ENCODE results near the gene LAMC3.

Gene LAMC3

GRCh38 chr9:131008909-131009618 is at the start of gene LAMC3:
Gene LAMC3, plus strand, starts transcription at chr9:131009174. Its CDS starts 41 bp downstream, at chr9:131009215.
- DNase-seq (ENCODE audit: low read depth), result no peak

- DNase-seq (ENCODE audit: low read depth), result no peak
Observed at GRCh38 chr9:130959809-130960334, 49.1 kb upstream of the LAMC3 start.

GRCh38 chr9:130960522-130961378 is 48.2 kb upstream of the LAMC3 start:
- DNase-seq (ENCODE audit: low read depth), result no peak

- DNase-seq (ENCODE audit: low read depth), result no peak
Observed at GRCh38 chr9:130961511-130962300, 47.3 kb upstream of the LAMC3 start.

- DNase-seq (ENCODE audit: low read depth), result no peak
Observed at GRCh38 chr9:130962418-130963316, 46.3 kb upstream of the LAMC3 start.

- no peak for DNase-seq (ENCODE audit: low read depth)
Observed at GRCh38 chr9:130963337-130963908, 45.6 kb upstream of the LAMC3 start.

- no peak for DNase-seq (ENCODE audit: low read depth)
Observed at GRCh38 chr9:130963916-130964315, 45.1 kb upstream of the LAMC3 start.

GRCh38 chr9:130965680-130966079 is 43.3 kb upstream of the LAMC3 start:
- no peak for DNase-seq (ENCODE audit: low read depth)

- DNase-seq (ENCODE audit: low read depth), result no peak
Observed at GRCh38 chr9:130970052-130970451, 38.9 kb upstream of the LAMC3 start.

- no peak for DNase-seq (ENCODE audit: low read depth)
Observed at GRCh38 chr9:130970855-130971254, 38.1 kb upstream of the LAMC3 start.

- no peak for DNase-seq (ENCODE audit: low read depth)
Observed at GRCh38 chr9:130971294-130971849, 37.6 kb upstream of the LAMC3 start.

GRCh38 chr9:130972277-130972956 is 36.6 kb upstream of the LAMC3 start:
- DNase-seq (ENCODE audit: low read depth), result no peak

GRCh38 chr9:130972957-130973685 is 35.9 kb upstream of the LAMC3 start:
- no peak for DNase-seq (ENCODE audit: low read depth)

- DNase-seq (ENCODE audit: low read depth), result no peak
Observed at GRCh38 chr9:130973686-130974281, 35.2 kb upstream of the LAMC3 start.

GRCh38 chr9:130974697-130975096 is 34.3 kb upstream of the LAMC3 start:
- DNase-seq (ENCODE audit: low read depth), result no peak

GRCh38 chr9:130975156-130975555 is 33.8 kb upstream of the LAMC3 start:
- DNase-seq (ENCODE audit: low read depth), result no peak

GRCh38 chr9:130975932-130976841 is 32.8 kb upstream of the LAMC3 start:
- no peak for DNase-seq (ENCODE audit: low read depth)

GRCh38 chr9:130977811-130978221 is 31.2 kb upstream of the LAMC3 start:
- DNase-seq (ENCODE audit: low read depth), result no peak

Measured in stimulated activated CD8-positive, alpha-beta memory T cell treated with anti-CD3 and anti-CD28 coated beads, Interleukin-15, amount 100 ng/mL, for 24 hours (primary cell).